GM23248 (cell line): Measurements from ENCODE around the gene ZNF718. TPM values are rescaled to one million over a fixed set of nuclear protein-coding genes. Genes with fewer than 3 reads are reported as not detected.
"Not testable (repeated sequence)": the region's sequence is repeated elsewhere in the genome, so short reads cannot be mapped to it uniquely, and the experiment has no call there.

ENCODE experiments used
- DNase-seq: peaks from one replicate; pipeline ENCODE4 v3.0.0-alpha.2; 2015
- H2AFZ ChIP-seq: fragments of 200-600 bp; sonication (generic); 2 replicates; pipeline ENCODE4 v1.6.1; 2016; ENCODE audit warnings: antibody characterized with exemption
- H3F3A ChIP-seq: fragments of 200-600 bp; sonication (generic); 2 replicates; pipeline ENCODE4 v1.6.1; 2016; ENCODE audit warnings: mild to moderate bottlenecking, antibody characterized with exemption, mixed run types; ENCODE audit not compliant: insufficient read depth
- H3K27ac ChIP-seq: fragments of 200-600 bp; sonication (generic); 2 replicates; pipeline ENCODE4 v1.5.1; 2016; ENCODE audit warnings: mild to moderate bottlenecking
- H3K27me3 ChIP-seq: fragments of 200-600 bp; sonication (generic); replicated peaks from 2 replicates; pipeline ENCODE4 v1.6.1; 2016; ENCODE audit warnings: mild to moderate bottlenecking; ENCODE audit not compliant: insufficient read depth
- H3K36me3 ChIP-seq: fragments of 200-600 bp; sonication (generic); 2 replicates; pipeline ENCODE4 v1.6.1; 2016; ENCODE audit warnings: low read depth, mild to moderate bottlenecking
- H3K4me1 ChIP-seq: fragments of 200-600 bp; sonication (generic); 2 replicates; pipeline ENCODE4 v1.6.1; 2016; ENCODE audit warnings: mild to moderate bottlenecking; ENCODE audit not compliant: insufficient read depth
- H3K4me2 ChIP-seq: fragments of 200-600 bp; sonication (generic); one replicate; pipeline ENCODE4 v1.6.1; 2016; ENCODE audit warnings: mild to moderate bottlenecking; ENCODE audit not compliant: unreplicated experiment
- H3K4me3 ChIP-seq: fragments of 200-600 bp; sonication (generic); 2 replicates; pipeline ENCODE4 v1.5.1; 2016; ENCODE audit warnings: mild to moderate bottlenecking
- H3K79me2 ChIP-seq: fragments of 200-600 bp; sonication (generic); 2 replicates; pipeline ENCODE4 v1.6.1; 2016; ENCODE audit warnings: mild to moderate bottlenecking; ENCODE audit not compliant: insufficient read depth
- H3K9ac ChIP-seq: fragments of 200-600 bp; sonication (generic); 2 replicates; pipeline ENCODE4 v1.6.1; 2016; ENCODE audit warnings: mild to moderate bottlenecking
- H3K9me2 ChIP-seq: fragments of 200-600 bp; sonication (generic); 2 replicates; pipeline ENCODE4 v1.6.1; 2016; ENCODE audit warnings: mixed run types, mild to moderate bottlenecking, moderate library complexity; ENCODE audit not compliant: insufficient read depth
- H3K9me3 ChIP-seq: fragments of 200-600 bp; sonication (generic); one replicate; pipeline ENCODE4 v1.6.1; 2017; ENCODE audit warnings: low read depth
- H4K20me1 ChIP-seq: fragments of 200-600 bp; sonication (generic); 2 replicates; pipeline ENCODE4 v1.6.0; 2016; ENCODE audit not compliant: insufficient read depth
- EZH2 ChIP-seq: fragments of 200-600 bp; sonication (generic); IDR thresholded peaks from 2 replicates; pipeline ENCODE4 v1.6.1; 2018; ENCODE audit warnings: antibody characterized with exemption, mild to moderate bottlenecking; ENCODE audit not compliant: insufficient read depth, poor library complexity, severe bottlenecking
- EZH2phosphoT487 ChIP-seq: fragments of 200-600 bp; sonication (generic); IDR thresholded peaks from 2 replicates; pipeline ENCODE4 v1.6.1; 2018; ENCODE audit warnings: antibody characterized with exemption, moderate library complexity, mild to moderate bottlenecking, low read depth; ENCODE audit not compliant: insufficient read depth
- WGBS, 2 experiments: methylation state at CpG; one replicate each; pipeline ENCODE4 v1.1.6; 2015 to 2017; ENCODE audit warnings: low lambda C conversion rate in 2 of 2, low coverage in 1 of 2; ENCODE audit errors: missing lambda C conversion rate in 2 of 2; 5-methylcytosine and 5-hydroxymethylcytosine counted together
- in situ Hi-C: fragments of 300-500 bp; cut with MboI; formaldehyde crosslinking; loops from 2 replicates; pipeline ENCODE4 v1.15.0; 2020
- polyA plus RNA-seq: library from polyadenylated mRNA; unstranded; fragments of >200 nt; fragmentation: Nextera tagmentation; extraction: Ambion mirVana; gene quantifications from 2 replicates; pipeline ENCODE4 v1.2.1, GENCODE V29; 2016
- total RNA-seq: library from RNA; depleted of rRNA; stranded (reverse); fragments of >200 nt; shearing (Covaris generic); gene quantifications from 2 replicates; pipeline ENCODE4 v1.2.3, GENCODE V29; 2014; rRNA removed

ZNF718 gene
- total and polyA plus RNA-seq, 2 experiments from 2014 or later = 2.7 to 5.8 TPM

- no peaks in the 10 kb centered on the region for H4K20me1 ChIP-seq
- no peak overlapping the region for H3K27ac ChIP-seq
These were observed 86.8 kb downstream of the ZNF718 start for GRCh38 chr4:211033-211511.

GRCh38 chr4:212438-213188, 88.3 kb downstream of the ZNF718 start:
- TF ChIP-seq EZH2 = no peak
- no peak for TF ChIP-seq EZH2phosphoT487
- Histone ChIP-seq H3K4me1 (no peaks in the 10 kb centered on the region), H3K27me3 (no peaks in the 10 kb centered on the region), H4K20me1 (no peaks in the 10 kb centered on the region), H3K9me2 (no peaks in the 10 kb centered on the region), H3K9ac (peak overlapping the region; percentile 97), H3K79me2 (peaks cover 37% of the 10 kb centered on the region), H3K4me3 (peak overlapping the region; percentile 76), H3F3A (no peaks in the 10 kb centered on the region), H3K27ac (peak overlapping the region; percentile 87), H2AFZ (peak overlapping the region; percentile 72), H3K36me3 (no peaks in the 10 kb centered on the region), H3K9me3 (no peaks in the 10 kb centered on the region), H3K4me2 (peak overlapping the region; percentile 70)
- DNase-seq = peak; percentile 90
- 5 to 8% methylated on average over 43 to 57 of the region's 57 CpGs for WGBS, 2 experiments
- in situ Hi-C loops = no loop called here

More at GRCh38 chr4:211033-211511, 86.8 kb downstream of the ZNF718 start:
- H3K4me1 ChIP-seq = no peaks in the 10 kb centered on the region
- H2AFZ ChIP-seq = no peak overlapping the region
- no peaks in the 10 kb centered on the region for H3K36me3 ChIP-seq
- no peak overlapping the region for H3K4me3 ChIP-seq
- TF ChIP-seq EZH2 (no peak), EZH2phosphoT487 (no peak)
- no peak overlapping the region for H3K4me2 ChIP-seq
- WGBS, 2 experiments = 81 to 87% methylated on average over 8 of the region's 8 CpGs
- H3K27me3 ChIP-seq = no peaks in the 10 kb centered on the region
- H3K79me2 ChIP-seq = peaks cover 25% of the 10 kb centered on the region
- in situ Hi-C loops = no loop called here
- H3F3A ChIP-seq = no peaks in the 10 kb centered on the region
- no peaks in the 10 kb centered on the region for H3K9me2 ChIP-seq
- no peak for DNase-seq
- H3K9ac ChIP-seq = no peak overlapping the region
- H3K9me3 ChIP-seq = no peaks in the 10 kb centered on the region

- 18 to 19% methylated on average over 13 of the region's 13 CpGs for WGBS, 2 experiments
- in situ Hi-C loops, H4K20me1 ChIP-seq, H3K9me3 ChIP-seq, H3K4me1 ChIP-seq, H3K9me2 ChIP-seq, H3F3A ChIP-seq, H3K27me3 ChIP-seq, H3K36me3 ChIP-seq: not testable (repeated sequence)
- Histone ChIP-seq H3K4me3 (peak overlapping the region; percentile 76), H2AFZ (peak overlapping the region; percentile 72), H3K9ac (peak overlapping the region; percentile 97), H3K27ac (peak overlapping the region; percentile 87), H3K4me2 (peak overlapping the region; percentile 70), H3K79me2 (peaks cover 37% of the 10 kb centered on the region)
- DNase-seq = peak; percentile 41
These were observed 88.9 kb downstream of the ZNF718 start for GRCh38 chr4:213189-213535.

Other genes starting within 250 kb of the ZNF718 start
- 7.1 and 8.3 TPM in 2 replicates for gene ZNF595, start 71.2 kb upstream of the ZNF718 start, total RNA-seq
- 5.3 and 5.8 TPM in 2 replicates for gene ZNF595, start 71.2 kb upstream of the ZNF718 start, polyA plus RNA-seq
- gene ZNF732, start 181.0 kb downstream of the ZNF718 start, total RNA-seq = 0.11 and 0.51 TPM in 2 replicates
- 0.11 TPM in 1 of 2 replicates, not detected in the other for gene ZNF732, start 181.0 kb downstream of the ZNF718 start, polyA plus RNA-seq
- gene ZNF141, start 213.3 kb downstream of the ZNF718 start, total RNA-seq = 6.7 and 7.6 TPM in 2 replicates
- gene ZNF141, start 213.3 kb downstream of the ZNF718 start, polyA plus RNA-seq = 2.1 and 3.3 TPM in 2 replicates